Endodermal cell (in vitro differentiated cells): ENCODE results near the gene AFF3. TPM values are rescaled to one million over a fixed set of nuclear protein-coding genes. Genes with fewer than 3 reads are reported as not detected.

ENCODE experiments used
- DNase-seq: peaks from one replicate; pipeline ENCODE4 v3.0.0-alpha.2; 2017
- H3K27ac ChIP-seq: 2 replicates; pipeline ENCODE4 v1.5.1; 2013; ENCODE audit warnings: mild to moderate bottlenecking, low read depth, low read length, moderate library complexity
- H3K27me3 ChIP-seq: 2 replicates; pipeline ENCODE4 v1.6.1; 2013; ENCODE audit warnings: mild to moderate bottlenecking, low read length, moderate library complexity; ENCODE audit not compliant: insufficient read depth, control insufficient read depth, poor library complexity, severe bottlenecking
- H3K36me3 ChIP-seq: 2 replicates; pipeline ENCODE4 v1.7.0; 2013; ENCODE audit warnings: mild to moderate bottlenecking, low read length, moderate library complexity; ENCODE audit not compliant: control insufficient read depth, insufficient read depth
- H3K4me1 ChIP-seq: one replicate; pipeline ENCODE4 v1.7.0; 2013; ENCODE audit warnings: low read length; ENCODE audit not compliant: control insufficient read depth, insufficient read depth
- H3K4me3 ChIP-seq: 2 replicates; pipeline ENCODE4 v1.5.1; 2013; ENCODE audit warnings: mild to moderate bottlenecking, low read length, moderate library complexity
- H3K9ac ChIP-seq: 2 replicates; pipeline ENCODE4 v1.6.1; 2013; ENCODE audit warnings: mild to moderate bottlenecking, low read length, moderate library complexity; ENCODE audit not compliant: poor library complexity, severe bottlenecking; ENCODE audit errors: extremely low read depth
- H3K9me3 ChIP-seq: 2 replicates; pipeline ENCODE4 v1.6.1; 2013; ENCODE audit warnings: mild to moderate bottlenecking, low read length, moderate library complexity; ENCODE audit not compliant: control insufficient read depth
- H3K27ac Mint-ChIP-seq: 2 replicates; pipeline ENCODE4 v1.8.0; 2020; ENCODE audit warnings: mixed read lengths
- H3K27me3 Mint-ChIP-seq: 2 replicates; pipeline ENCODE4 v1.8.0; 2021; ENCODE audit warnings: mild to moderate bottlenecking, mixed read lengths; ENCODE audit not compliant: insufficient read depth
- H3K36me3 Mint-ChIP-seq: 2 replicates; pipeline ENCODE4 v1.8.0; 2020; ENCODE audit warnings: low read depth, mixed read lengths
- H3K4me1 Mint-ChIP-seq: 2 replicates; pipeline ENCODE4 v1.8.0; 2020; ENCODE audit warnings: mixed read lengths
- H3K4me3 Mint-ChIP-seq: 2 replicates; pipeline ENCODE4 v1.8.0; 2020; ENCODE audit warnings: mild to moderate bottlenecking, moderate library complexity, mixed read lengths
- H3K9me3 Mint-ChIP-seq: 2 replicates; pipeline ENCODE4 v1.8.0; 2020; ENCODE audit warnings: mild to moderate bottlenecking, mixed read lengths
- WGBS, 2 experiments: methylation state at CpG; one replicate each; pipeline versions ENCODE4 v1.1.5 to v1.1.7; 2013; ENCODE audit warnings: missing lambda C conversion rate in 2 of 2, mixed read lengths in 1 of 2; ENCODE audit not compliant: insufficient coverage in 1 of 2, insufficient read length in 1 of 2; 5-methylcytosine and 5-hydroxymethylcytosine counted together
- total RNA-seq, 2 donors: library from RNA; stranded (reverse); fragmentation: NEBNext Ultra II Directional in 1 of 2; extraction: Animal tissue kit (Norgen Biotek cat#: 25700) in 1 of 2; gene quantifications; 2 replicates in 1 of 2; 3 replicates in 1 of 2; pipeline ENCODE4 v1.2.1, GENCODE V29; 2021
- TF ChIP-seq, protein P1 (sequence below): fragments of 200-600 bp; sonication (generic); conservative IDR thresholded peaks from 2 replicates; pipeline ENCODE4 v1.5.0; 2021; ENCODE audit warnings: antibody characterized with exemption, mild to moderate bottlenecking

Gene AFF3
- total RNA-seq, 2 donors from 2014 or later: 0.62 to 0.73 TPM

GRCh38 chr2:99821039-99821438 is 321.4 kb downstream of the AFF3 start:
- DNase-seq: no peak
- Mint-ChIP-seq H3K27ac (no peak overlapping the region), H3K9me3 (no peaks in the 10 kb centered on the region), H3K27me3 (no peaks in the 10 kb centered on the region), H3K36me3 (no peaks in the 10 kb centered on the region), H3K4me1 (no peaks in the 10 kb centered on the region), H3K4me3 (no peak overlapping the region)
- Histone ChIP-seq H3K36me3 (no peaks in the 10 kb centered on the region), H3K9ac (no peak overlapping the region), H3K9me3 (no peaks in the 10 kb centered on the region), H3K27me3 (no peaks in the 10 kb centered on the region), H3K4me1 (peaks cover 2% of the 10 kb centered on the region), H3K27ac (no peak overlapping the region), H3K4me3 (no peak overlapping the region)
- 93 to 100% methylated on average over 2 to 3 of the region's 3 CpGs for WGBS, 2 experiments
- TF ChIP-seq, protein P1, sequence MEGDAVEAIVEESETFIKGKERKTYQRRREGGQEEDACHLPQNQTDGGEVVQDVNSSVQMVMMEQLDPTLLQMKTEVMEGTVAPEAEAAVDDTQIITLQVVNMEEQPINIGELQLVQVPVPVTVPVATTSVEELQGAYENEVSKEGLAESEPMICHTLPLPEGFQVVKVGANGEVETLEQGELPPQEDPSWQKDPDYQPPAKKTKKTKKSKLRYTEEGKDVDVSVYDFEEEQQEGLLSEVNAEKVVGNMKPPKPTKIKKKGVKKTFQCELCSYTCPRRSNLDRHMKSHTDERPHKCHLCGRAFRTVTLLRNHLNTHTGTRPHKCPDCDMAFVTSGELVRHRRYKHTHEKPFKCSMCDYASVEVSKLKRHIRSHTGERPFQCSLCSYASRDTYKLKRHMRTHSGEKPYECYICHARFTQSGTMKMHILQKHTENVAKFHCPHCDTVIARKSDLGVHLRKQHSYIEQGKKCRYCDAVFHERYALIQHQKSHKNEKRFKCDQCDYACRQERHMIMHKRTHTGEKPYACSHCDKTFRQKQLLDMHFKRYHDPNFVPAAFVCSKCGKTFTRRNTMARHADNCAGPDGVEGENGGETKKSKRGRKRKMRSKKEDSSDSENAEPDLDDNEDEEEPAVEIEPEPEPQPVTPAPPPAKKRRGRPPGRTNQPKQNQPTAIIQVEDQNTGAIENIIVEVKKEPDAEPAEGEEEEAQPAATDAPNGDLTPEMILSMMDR: peak; percentile 54

- Mint-ChIP-seq H3K36me3 (no peaks in the 10 kb centered on the region), H3K4me1 (no peaks in the 10 kb centered on the region), H3K4me3 (no peak overlapping the region), H3K9me3 (peaks cover 2% of the 10 kb centered on the region), H3K27me3 (no peaks in the 10 kb centered on the region), H3K27ac (no peak overlapping the region)
- no peak overlapping the region for H3K27ac ChIP-seq
- 79 to 91% methylated on average over 6 to 7 of the region's 7 CpGs for WGBS, 2 experiments
- no peaks in the 10 kb centered on the region for H3K36me3 ChIP-seq
- peaks cover 2% of the 10 kb centered on the region for H3K4me1 ChIP-seq
- DNase-seq: peak; percentile 67
- TF ChIP-seq, protein P1: peak; percentile 67
- no peaks in the 10 kb centered on the region for H3K9me3 ChIP-seq
- no peaks in the 10 kb centered on the region for H3K27me3 ChIP-seq
- H3K9ac ChIP-seq: no peak overlapping the region
- no peak overlapping the region for H3K4me3 ChIP-seq
Observed at GRCh38 chr2:99819766-99820165, 322.6 kb downstream of the AFF3 start.

- H3K27ac ChIP-seq: no peak overlapping the region
Observed at GRCh38 chr2:99818842-99819241, 323.5 kb downstream of the AFF3 start.

More at GRCh38 chr2:99818842-99819241, 323.5 kb downstream of the AFF3 start:
- WGBS, 2 experiments: 87% methylated on average over 2 of the region's 2 CpGs; no CpG with 5 or more reads in 1 of the 2 experiments
- TF ChIP-seq, protein P1: peak; percentile 34
- no peaks in the 10 kb centered on the region for H3K27me3 Mint-ChIP-seq
- no peak overlapping the region for H3K27ac Mint-ChIP-seq
- H3K4me1 ChIP-seq: peaks cover 2% of the 10 kb centered on the region
- no peaks in the 10 kb centered on the region for H3K36me3 Mint-ChIP-seq
- no peaks in the 10 kb centered on the region for H3K9me3 ChIP-seq
- no peaks in the 10 kb centered on the region for H3K36me3 ChIP-seq
- no peak for DNase-seq
- H3K4me1 Mint-ChIP-seq: no peaks in the 10 kb centered on the region
- H3K9ac ChIP-seq: no peak overlapping the region
- H3K4me3 ChIP-seq: no peak overlapping the region
- H3K9me3 Mint-ChIP-seq: peaks cover 2% of the 10 kb centered on the region
- H3K27me3 ChIP-seq: no peaks in the 10 kb centered on the region
- no peak overlapping the region for H3K4me3 Mint-ChIP-seq
